Pancreas (tissue), 10 donors: ENCODE data around the gene ASTN2. TPM values are rescaled to one million over a fixed set of nuclear protein-coding genes. Genes with fewer than 3 reads are reported as not detected.

Source experiments
- ATAC-seq, 4 donors: fragments of 200-7000 bp; cut with Tn5 transposase; one replicate each; pipeline versions ENCODE4 v1.8.0 to v1.9.1; 2020; ENCODE audit warnings: mild to moderate bottlenecking in 4 of 4, moderate library complexity in 4 of 4
- DNase-seq, 6 donors: peaks; one replicate each; pipeline ENCODE4 v3.0.0-alpha.2; 2020
- FAIRE-seq: peaks from 2 replicates; lab custom pipeline; 2012; peaks lifted over from hg19 to GRCh38; lab: Jason Lieb, UNC
- H3K27ac ChIP-seq, 4 donors: fragments of 200-600 bp; sonication (generic); 1 replicate in 3 of 4; 2 replicates in 1 of 4; pipeline versions ENCODE4 v1.5.0 to v1.8.0; 2020
- H3K27me3 ChIP-seq, 4 donors: fragments of 200-600 bp; one replicate each; pipeline ENCODE4 v1.8.0; 2021
- H3K36me3 ChIP-seq, 3 donors: fragments of 200-600 bp; sonication (generic) in 1 of 3; one replicate each; pipeline versions ENCODE4 v1.5.0 to v1.8.0; 2020 to 2021
- H3K4me1 ChIP-seq, 3 donors: fragments of 200-600 bp; one replicate each; pipeline ENCODE4 v1.8.0; 2021
- H3K4me3 ChIP-seq, 4 donors: fragments of 200-600 bp; sonication (generic) in 2 of 4; one replicate each; pipeline versions ENCODE4 v1.5.0 to v1.8.0; 2020 to 2021
- H3K9me3 ChIP-seq, 4 donors: fragments of 200-600 bp; one replicate each; pipeline ENCODE4 v1.8.0; 2021
- WGBS, 2 donors: extraction: QIAGEN DNeasy Blood & Tissue Kit; methylation state at CpG; one replicate each; pipeline ENCODE4 v1.1.7; 2013; 5-methylcytosine and 5-hydroxymethylcytosine counted together
- intact Hi-C, 3 donors: fragments of 100-400 bp; cut with DNase I; formaldehyde crosslinking; loops; one replicate each; pipeline versions ENCODE4 v1.11.1 to v1.14.2; 2022
- polyA plus RNA-seq, 2 donors: library from polyadenylated mRNA; stranded (reverse); fragments of 200-250 nt; gene quantifications; one replicate each; pipeline ENCODE4 v1.2.3, GENCODE V29; 2013
- total RNA-seq, 6 donors: library from RNA; stranded (reverse); fragmentation: NEBNext Ultra II Directional in 4 of 6; extraction: Animal tissue kit (Norgen Biotek cat#: 25700) in 4 of 6; gene quantifications; one replicate each; pipeline versions ENCODE4 v1.2.1 to v1.2.4, GENCODE V29; 2021 to 2023
- TF ChIP-seq, protein P1 (sequence below), 4 donors: fragments of 200-600 bp; sonication (generic) in 3 of 4; IDR thresholded peaks; one replicate each; pipeline versions ENCODE4 v1.5.0 to v1.8.0; 2021; ENCODE audit warnings: antibody characterized with exemption in 4 of 4
- donor health status: healthy with polysubstance abuse.
- donor health status: DM: no; HTN: no; CAD: no; lungs with moderate emphysema.
- donor health status: DM: no; HTN: no; CAD: no.
- donor health status: control.
- donor health status: control.
- donor health status: Bipolar disorder and iron deficiency.
- donor health status: DM: yes; HTN: yes; CAD: no.
- donor health status: DM: no; HTN: no; CAD: no.
- donor health status: DM: no; HTN: no; CAD: no.
- donor health status: DM: yes; HTN: yes; CAD: no.

The ASTN2 gene
- total and polyA plus RNA-seq, 8 donors = 1.3 to 11.9 (median 6.7) TPM

GRCh38 chr9:117097761-117098160, 317.1 kb downstream of the ASTN2 start:
- Histone ChIP-seq H3K4me1 (no peaks in the 10 kb centered on the region), H3K36me3 (no peaks in the 10 kb centered on the region), H3K9me3 (no peaks in the 10 kb centered on the region), H3K4me3 (no peak overlapping the region), H3K27me3 (no peaks in the 10 kb centered on the region), H3K27ac (no peak overlapping the region)
- no peak for ATAC-seq
- intact Hi-C loops = no loop called here
- 76 to 79% methylated on average over 3 of the region's 3 CpGs for WGBS, 2 donors
- DNase-seq = no peak
- no peak for FAIRE-seq
- TF ChIP-seq, protein P1, sequence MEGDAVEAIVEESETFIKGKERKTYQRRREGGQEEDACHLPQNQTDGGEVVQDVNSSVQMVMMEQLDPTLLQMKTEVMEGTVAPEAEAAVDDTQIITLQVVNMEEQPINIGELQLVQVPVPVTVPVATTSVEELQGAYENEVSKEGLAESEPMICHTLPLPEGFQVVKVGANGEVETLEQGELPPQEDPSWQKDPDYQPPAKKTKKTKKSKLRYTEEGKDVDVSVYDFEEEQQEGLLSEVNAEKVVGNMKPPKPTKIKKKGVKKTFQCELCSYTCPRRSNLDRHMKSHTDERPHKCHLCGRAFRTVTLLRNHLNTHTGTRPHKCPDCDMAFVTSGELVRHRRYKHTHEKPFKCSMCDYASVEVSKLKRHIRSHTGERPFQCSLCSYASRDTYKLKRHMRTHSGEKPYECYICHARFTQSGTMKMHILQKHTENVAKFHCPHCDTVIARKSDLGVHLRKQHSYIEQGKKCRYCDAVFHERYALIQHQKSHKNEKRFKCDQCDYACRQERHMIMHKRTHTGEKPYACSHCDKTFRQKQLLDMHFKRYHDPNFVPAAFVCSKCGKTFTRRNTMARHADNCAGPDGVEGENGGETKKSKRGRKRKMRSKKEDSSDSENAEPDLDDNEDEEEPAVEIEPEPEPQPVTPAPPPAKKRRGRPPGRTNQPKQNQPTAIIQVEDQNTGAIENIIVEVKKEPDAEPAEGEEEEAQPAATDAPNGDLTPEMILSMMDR (IDR thresholded peaks at IDR 0.05) = no peak

DNA sequence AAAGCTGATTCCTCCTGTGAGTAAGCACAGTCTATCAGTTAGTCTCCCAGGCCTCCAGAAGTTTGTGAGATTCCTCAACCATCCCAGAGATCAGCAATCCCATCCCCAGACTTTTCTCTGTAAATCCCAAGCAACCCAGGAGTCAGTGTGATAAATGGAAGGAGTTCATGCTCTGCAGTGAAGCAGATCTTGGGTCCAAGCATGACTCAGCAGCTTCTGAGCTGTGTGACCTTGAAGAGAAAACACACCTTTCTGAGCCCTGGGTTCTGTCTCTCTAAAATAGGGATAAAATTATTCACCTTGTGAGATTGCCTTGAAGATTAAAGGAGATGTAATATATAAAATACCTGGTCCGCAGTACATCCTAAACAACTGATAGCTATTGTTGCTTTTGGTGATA, 318.7 kb downstream of the ASTN2 start:
- 78 to 86% methylated on average over 1 of the region's 1 CpG for WGBS, 2 donors

DNA sequence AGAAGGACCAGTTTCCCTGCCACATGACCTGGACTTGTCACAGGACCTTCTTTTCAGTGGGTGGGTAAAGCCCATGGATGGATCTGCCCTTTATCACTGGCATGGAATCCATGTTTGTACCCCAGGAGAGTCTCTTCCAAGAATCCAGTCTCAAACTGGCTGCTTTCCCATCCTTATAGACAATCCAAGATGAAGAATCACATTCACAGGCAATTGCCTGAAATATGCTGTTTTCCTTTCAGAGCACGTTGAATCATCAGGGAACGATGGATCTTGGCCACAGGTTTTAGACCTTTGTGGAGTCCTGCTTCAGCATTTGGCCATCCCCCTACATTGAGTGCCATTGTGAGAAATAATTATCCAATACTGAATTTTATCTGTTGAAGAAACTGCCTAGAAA, 319.8 kb downstream of the ASTN2 start:
- Histone ChIP-seq H3K4me1 (no peaks in the 10 kb centered on the region), H3K27ac (no peak overlapping the region), H3K4me3 (no peak overlapping the region), H3K9me3 (no peaks in the 10 kb centered on the region), H3K36me3 (no peaks in the 10 kb centered on the region), H3K27me3 (no peaks in the 10 kb centered on the region)
- ATAC-seq = no peak
- no peak for FAIRE-seq
- 79 to 84% methylated on average over 2 of the region's 2 CpGs for WGBS, 2 donors
- intact Hi-C loops = no loop called here
- no peak for DNase-seq
- TF ChIP-seq, protein P1 (IDR thresholded peaks at IDR 0.05) = no peak

More for the DNA sequence above, 318.7 kb downstream of the ASTN2 start:
- no peak overlapping the region for H3K27ac ChIP-seq
- DNase-seq = no peak
- ATAC-seq = no peak
- intact Hi-C loops = no loop called here
- H3K4me3 ChIP-seq = no peak overlapping the region
- H3K4me1 ChIP-seq = no peaks in the 10 kb centered on the region
- no peaks in the 10 kb centered on the region for H3K27me3 ChIP-seq
- H3K9me3 ChIP-seq = no peaks in the 10 kb centered on the region
- FAIRE-seq = no peak
- TF ChIP-seq, protein P1 (IDR thresholded peaks at IDR 0.05) = no peak
- H3K36me3 ChIP-seq = no peaks in the 10 kb centered on the region

DNA sequence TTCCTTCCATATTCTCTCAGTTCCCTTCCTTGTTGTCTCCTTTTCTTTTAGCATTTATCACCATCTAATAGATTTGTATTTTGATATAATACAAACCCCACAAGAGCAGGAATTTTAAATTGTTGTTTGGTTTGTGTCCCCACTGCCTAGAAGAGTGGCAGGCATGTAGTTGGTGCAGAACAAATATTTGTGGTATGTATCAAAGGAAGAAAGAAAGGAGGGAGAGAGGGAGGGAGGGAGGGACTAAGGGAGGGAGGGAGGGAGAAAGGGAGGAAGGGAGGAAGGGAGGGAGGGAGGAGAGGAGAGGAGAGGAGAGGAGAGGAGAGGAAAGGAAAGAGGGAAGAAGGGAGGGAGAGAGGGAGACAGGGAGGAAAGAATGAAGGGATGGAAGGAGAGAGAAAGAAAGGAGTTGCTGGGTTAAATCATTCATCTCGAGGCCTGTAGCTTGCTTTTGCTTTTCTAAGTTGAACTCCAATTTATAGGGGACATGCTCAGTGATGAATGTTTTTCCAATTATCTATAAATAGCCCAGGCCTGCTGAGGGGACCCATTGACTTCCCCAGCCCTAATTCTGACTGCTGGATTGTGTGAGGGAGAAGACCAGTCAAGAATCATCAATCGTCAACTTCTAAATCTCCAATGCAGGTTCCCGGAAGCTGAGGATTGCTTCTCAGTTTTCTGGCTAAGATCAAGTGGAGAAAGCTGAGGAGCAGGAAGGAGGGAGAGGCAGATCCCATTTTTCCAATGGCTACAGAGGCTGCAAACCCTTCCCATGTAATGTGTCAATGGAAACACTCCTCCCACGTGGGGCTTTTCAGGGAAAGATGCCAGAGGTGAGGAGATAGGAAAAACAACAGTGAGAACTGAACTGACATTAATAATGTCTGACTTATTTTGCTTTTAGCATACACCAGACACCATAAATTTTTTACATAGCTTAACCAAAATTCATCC, 320.7 kb downstream of the ASTN2 start:
- H3K36me3 ChIP-seq = no peaks in the 10 kb centered on the region
- no peaks in the 10 kb centered on the region for H3K4me1 ChIP-seq
- DNase-seq (peak in 1 of 6 donors; percentile 19), ATAC-seq (peak in 1 of 4 donors; percentile 42), FAIRE-seq (no peak)
- TF ChIP-seq, protein P1 (IDR thresholded peaks at IDR 0.05) = no peak
- no peaks in the 10 kb centered on the region for H3K9me3 ChIP-seq
- no peaks in the 10 kb centered on the region for H3K27me3 ChIP-seq
- H3K27ac ChIP-seq = no peak overlapping the region
- no peak overlapping the region for H3K4me3 ChIP-seq
- WGBS, 2 donors = 58 to 62% methylated on average over 4 of the region's 4 CpGs
- intact Hi-C loops = no loop called here

DNA sequence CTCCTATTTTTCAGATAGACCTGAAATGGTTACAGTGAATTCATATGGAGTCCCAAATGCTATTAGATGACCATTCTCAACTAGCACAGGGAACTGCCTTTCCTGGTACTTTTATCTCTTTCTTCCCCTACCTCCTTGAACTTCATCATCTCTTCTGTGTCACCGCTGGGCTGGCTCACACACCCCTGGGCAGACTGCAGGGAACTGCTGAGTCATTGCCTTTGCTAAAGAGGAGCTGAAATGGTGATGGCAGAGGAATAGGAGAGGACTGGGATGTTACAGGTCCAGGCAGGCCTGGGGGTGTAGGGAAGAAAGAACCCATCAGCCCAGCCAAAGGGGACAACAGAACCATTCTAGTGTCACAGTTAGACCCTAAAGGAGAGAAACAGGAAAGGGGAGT, 322.3 kb downstream of the ASTN2 start:
- ATAC-seq = no peak
- intact Hi-C loops = no loop called here
- no peak for DNase-seq
- no peak for FAIRE-seq
- WGBS, 2 donors = 0% methylated on average over 1 of the region's 1 CpG
- Histone ChIP-seq H3K36me3 (no peaks in the 10 kb centered on the region), H3K9me3 (no peaks in the 10 kb centered on the region), H3K4me1 (no peaks in the 10 kb centered on the region), H3K27ac (no peak overlapping the region), H3K4me3 (no peak overlapping the region), H3K27me3 (no peaks in the 10 kb centered on the region)
- TF ChIP-seq, protein P1 (IDR thresholded peaks at IDR 0.05) = no peak
